ENCODE results near the gene IER5L.

DNA sequence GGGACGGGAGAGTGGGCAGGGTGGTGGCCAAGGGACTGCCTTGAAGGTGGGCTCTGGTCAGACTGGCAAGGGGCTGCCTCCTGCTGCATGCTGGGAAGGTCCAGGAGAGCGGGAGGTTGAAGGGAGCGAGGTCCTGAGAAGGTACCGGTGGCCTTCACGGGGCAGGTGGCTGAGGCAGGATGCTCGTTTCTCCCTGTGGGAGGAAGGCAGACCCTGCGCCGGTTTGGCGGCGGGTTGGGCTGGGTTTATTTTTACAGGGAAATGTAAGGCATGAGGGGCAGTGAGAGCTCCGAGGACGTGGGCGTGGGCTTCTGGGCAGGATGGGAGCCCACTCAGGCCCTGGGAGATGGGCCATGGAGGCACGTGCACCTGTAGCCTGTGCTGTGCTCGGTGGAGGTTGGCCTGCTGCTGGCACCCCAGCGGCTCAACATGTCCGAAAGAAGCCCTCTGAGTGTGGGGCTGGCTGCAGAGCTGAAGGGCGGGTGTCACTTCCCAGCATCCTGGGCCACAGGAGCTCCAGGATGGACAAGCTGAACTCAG is 27.3 kb downstream of the IER5L start:
- TF ChIP-seq, protein P1, sequence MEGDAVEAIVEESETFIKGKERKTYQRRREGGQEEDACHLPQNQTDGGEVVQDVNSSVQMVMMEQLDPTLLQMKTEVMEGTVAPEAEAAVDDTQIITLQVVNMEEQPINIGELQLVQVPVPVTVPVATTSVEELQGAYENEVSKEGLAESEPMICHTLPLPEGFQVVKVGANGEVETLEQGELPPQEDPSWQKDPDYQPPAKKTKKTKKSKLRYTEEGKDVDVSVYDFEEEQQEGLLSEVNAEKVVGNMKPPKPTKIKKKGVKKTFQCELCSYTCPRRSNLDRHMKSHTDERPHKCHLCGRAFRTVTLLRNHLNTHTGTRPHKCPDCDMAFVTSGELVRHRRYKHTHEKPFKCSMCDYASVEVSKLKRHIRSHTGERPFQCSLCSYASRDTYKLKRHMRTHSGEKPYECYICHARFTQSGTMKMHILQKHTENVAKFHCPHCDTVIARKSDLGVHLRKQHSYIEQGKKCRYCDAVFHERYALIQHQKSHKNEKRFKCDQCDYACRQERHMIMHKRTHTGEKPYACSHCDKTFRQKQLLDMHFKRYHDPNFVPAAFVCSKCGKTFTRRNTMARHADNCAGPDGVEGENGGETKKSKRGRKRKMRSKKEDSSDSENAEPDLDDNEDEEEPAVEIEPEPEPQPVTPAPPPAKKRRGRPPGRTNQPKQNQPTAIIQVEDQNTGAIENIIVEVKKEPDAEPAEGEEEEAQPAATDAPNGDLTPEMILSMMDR (IDR thresholded peaks at IDR 0.05; ENCODE audit: insufficient read depth, low read length, poor library complexity, severe bottlenecking): no peak
- TF ChIP-seq EZH2phosphoT487 (conservative IDR thresholded peaks at IDR 0.05; ENCODE audit: low read length): no peak

Measured in SU-DHL-6 (cell line).